Spleen (tissue), 11 donors: ENCODE results near the gene AQP3. TPM values are rescaled to one million over a fixed set of nuclear protein-coding genes. Genes with fewer than 3 reads are reported as not detected.
A peak's percentile ranks its signal among the peaks of the same experiment; 100 is the strongest.

Experiments
- DNase-seq: peaks from one replicate; pipeline ENCODE4 v3.0.0-alpha.2; 2020
- H3K27ac ChIP-seq, 8 donors: fragments of 200-600 bp; sonication (generic) in 7 of 8; 1 replicate in 4 of 8; 2 replicates in 4 of 8; pipeline versions ENCODE4 v1.5.0 to v1.8.0; 2016 to 2021; ENCODE audit warnings: inconsistent platforms in 4 of 8, mild to moderate bottlenecking in 4 of 8, moderate library complexity in 1 of 8
- H3K27me3 ChIP-seq, 7 donors: fragments of 200-600 bp; sonication (generic) in 6 of 7; replicated peaks in 1 of 7; 1 replicate in 4 of 7; 2 replicates in 3 of 7; pipeline versions ENCODE4 v1.5.0 to v1.8.0; 2016 to 2021; ENCODE audit warnings: inconsistent platforms in 3 of 7, mild to moderate bottlenecking in 1 of 7
- H3K36me3 ChIP-seq, 6 donors: fragments of 200-600 bp; sonication (generic) in 5 of 6; 1 replicate in 4 of 6; 2 replicates in 2 of 6; pipeline versions ENCODE4 v1.5.0 to v1.8.0; 2016 to 2021; ENCODE audit warnings: inconsistent platforms in 2 of 6
- H3K4me1 ChIP-seq, 6 donors: fragments of 200-600 bp; sonication (generic) in 5 of 6; 1 replicate in 3 of 6; 2 replicates in 3 of 6; pipeline versions ENCODE4 v1.5.0 to v1.8.0; 2016 to 2021; ENCODE audit warnings: inconsistent platforms in 3 of 6
- H3K4me3 ChIP-seq, 8 donors: fragments of 200-600 bp; sonication (generic) in 7 of 8; 1 replicate in 4 of 8; 2 replicates in 4 of 8; pipeline versions ENCODE4 v1.5.0 to v1.8.0; 2016 to 2021; ENCODE audit warnings: inconsistent platforms in 4 of 8, mild to moderate bottlenecking in 4 of 8, moderate library complexity in 2 of 8
- H3K9me3 ChIP-seq, 8 donors: fragments of 200-600 bp; sonication (generic) in 7 of 8; 1 replicate in 4 of 8; 2 replicates in 4 of 8; pipeline versions ENCODE4 v1.5.0 to v1.8.0; 2016 to 2021; ENCODE audit warnings: inconsistent platforms in 4 of 8
- CTCF ChIP-seq, 11 experiments: fragments of 200-600 bp in 7 of 11; fragments of 450-650 bp in 4 of 11; sonication (generic) in 4 of 11; IDR thresholded peaks in 8 of 11; conservative IDR thresholded peaks in 3 of 11; 1 replicate in 7 of 11; 2 replicates in 4 of 11; pipeline versions ENCODE4 v1.4.0 to v1.8.0; 2016 to 2021; ENCODE audit warnings: antibody characterized with exemption in 11 of 11, inconsistent platforms in 4 of 11, mild to moderate bottlenecking in 1 of 11
- POLR2A ChIP-seq, 3 donors: fragments of 450-650 bp; IDR thresholded peaks; one replicate each; pipeline ENCODE4 v1.5.1; 2017; ENCODE audit warnings: antibody characterized with exemption in 3 of 3, mild to moderate bottlenecking in 1 of 3
- POLR2AphosphoS5 ChIP-seq, 3 donors: sonication (generic); formaldehyde crosslinking; IDR thresholded peaks; one replicate each; pipeline ENCODE4 v1.5.1; 2017; ENCODE audit warnings: antibody characterized with exemption in 3 of 3
- WGBS, 5 donors: extraction: QIAGEN DNeasy Blood & Tissue Kit in 3 of 5; methylation state at CpG; one replicate each; pipeline versions ENCODE4 v1.1.5 to v1.1.7; 2013 to 2018; 5-methylcytosine and 5-hydroxymethylcytosine counted together
- intact Hi-C: fragments of 100-400 bp; cut with DNase I; formaldehyde crosslinking; loops from one replicate; pipeline ENCODE4 v1.15.0; 2023; ENCODE audit warnings: low total_unique reads
- polyA plus RNA-seq, 3 donors: library from polyadenylated mRNA; stranded (reverse); fragments of 200-250 nt; gene quantifications; one replicate each; pipeline ENCODE4 v1.2.1, GENCODE V29; 2013
- total RNA-seq, 7 donors: library from RNA; depleted of rRNA in 3 of 7; stranded (reverse); fragments of >200 nt in 3 of 7; fragmentation: NEBNext Ultra II Directional in 4 of 7; extraction: Animal tissue kit (Norgen Biotek cat#: 25700) in 4 of 7; gene quantifications; one replicate each; pipeline versions ENCODE4 v1.1.0 to v1.2.1, GENCODE V29; 2016 to 2021
- donor health status: healthy with polysubstance abuse.
- donor health status: DM: no; HTN: no; CAD: no; lungs with moderate emphysema.
- donor health status: DM: no; HTN: no; CAD: no.
- donor health status: Bipolar disorder and iron deficiency.
- donor health status: healthy.
- donor health status: DM: no; HTN: no; CAD: no.
- donor health status: DM: yes; HTN: yes; CAD: no.

Gene AQP3
- total and polyA plus RNA-seq, 10 donors, result 5.0 to 251 (median 90.7) TPM

- WGBS, 5 donors, result 77 to 93% (median 92%) methylated on average over 5 of the region's 5 CpGs
- peaks cover 0 to 24% (median 0%) of the 10 kb centered on the region in 7 donors for H3K27me3 ChIP-seq
These were observed 2.3 kb upstream of the AQP3 start for GRCh38 chr9:33449715-33450114.

GRCh38 chr9:33447799-33448553 lies 583 bp upstream of the AQP3 start:
- H3K36me3 ChIP-seq, result peaks cover 0 to 11% (median 2%) of the 10 kb centered on the region in 6 donors
- 34 to 47% (median 41%) methylated on average over 16 to 20 of the region's 20 CpGs for WGBS, 5 donors
- H3K4me3 ChIP-seq, result peak overlapping the region; percentile 33 to 76 (median 52)
- no peaks in the 10 kb centered on the region for H3K9me3 ChIP-seq
- H3K27ac ChIP-seq, result peak overlapping the region; percentile 46 to 90 (median 86)
- intact Hi-C loops, result no loop called here
- TF ChIP-seq POLR2AphosphoS5 (IDR thresholded peaks at IDR 0.05) (no peak), CTCF (IDR thresholded peaks at IDR 0.05 in 8 of 11, conservative IDR thresholded peaks at IDR 0.05 in 3 of 11) (no peak), POLR2A (IDR thresholded peaks at IDR 0.05) (no peak)
- no peak for DNase-seq
- H3K27me3 ChIP-seq, result peaks cover 0 to 24% (median 0%) of the 10 kb centered on the region in 7 donors
- H3K4me1 ChIP-seq, result peaks cover 19 to 72% (median 55%) of the 10 kb centered on the region in 6 donors

More at GRCh38 chr9:33449715-33450114, 2.3 kb upstream of the AQP3 start:
- intact Hi-C loops, result no loop called here
- Histone ChIP-seq H3K4me1 (peaks cover 19 to 69% (median 46%) of the 10 kb centered on the region in 6 donors), H3K36me3 (no peaks in the 10 kb centered on the region), H3K27ac (no peak overlapping the region), H3K4me3 (no peak overlapping the region), H3K9me3 (no peaks in the 10 kb centered on the region)
- DNase-seq, result no peak
- TF ChIP-seq POLR2AphosphoS5 (IDR thresholded peaks at IDR 0.05) (no peak), POLR2A (IDR thresholded peaks at IDR 0.05) (no peak), CTCF (IDR thresholded peaks at IDR 0.05 in 8 of 11, conservative IDR thresholded peaks at IDR 0.05 in 3 of 11) (no peak)

GRCh38 chr9:33446240-33446945 lies 1.0 kb downstream of the AQP3 start:
- TF ChIP-seq CTCF (IDR thresholded peaks at IDR 0.05 in 8 of 11, conservative IDR thresholded peaks at IDR 0.05 in 3 of 11) (no peak), POLR2A (IDR thresholded peaks at IDR 0.05) (no peak), POLR2AphosphoS5 (IDR thresholded peaks at IDR 0.05) (no peak)
- Histone ChIP-seq H3K4me3 (peak overlapping the region; percentile 33 to 76 (median 52)), H3K36me3 (peaks cover 0 to 27% (median 11%) of the 10 kb centered on the region in 6 donors), H3K4me1 (peaks cover 19 to 77% (median 53%) of the 10 kb centered on the region in 6 donors), H3K27ac (peak overlapping the region; percentile 46 to 90 (median 86)), H3K9me3 (no peaks in the 10 kb centered on the region), H3K27me3 (peaks cover 0 to 24% (median 0%) of the 10 kb centered on the region in 7 donors)
- intact Hi-C loops, result no loop called here
- DNase-seq, result no peak
- WGBS, 5 donors, result 18 to 32% (median 26%) methylated on average over 9 to 12 of the region's 12 CpGs
